Endodermal cell (in vitro differentiated cells): Measurements from ENCODE around the gene TSPAN11. TPM values are rescaled to one million over a fixed set of nuclear protein-coding genes. Genes with fewer than 3 reads are reported as not detected.

Experiments used
- DNase-seq: peaks from one replicate; pipeline ENCODE4 v3.0.0-alpha.2; 2017
- H3K27ac ChIP-seq: 2 replicates; pipeline ENCODE4 v1.5.1; 2013; ENCODE audit warnings: mild to moderate bottlenecking, low read depth, low read length, moderate library complexity
- H3K27me3 ChIP-seq: 2 replicates; pipeline ENCODE4 v1.6.1; 2013; ENCODE audit warnings: mild to moderate bottlenecking, low read length, moderate library complexity; ENCODE audit not compliant: insufficient read depth, control insufficient read depth, poor library complexity, severe bottlenecking
- H3K36me3 ChIP-seq: 2 replicates; pipeline ENCODE4 v1.7.0; 2013; ENCODE audit warnings: mild to moderate bottlenecking, low read length, moderate library complexity; ENCODE audit not compliant: control insufficient read depth, insufficient read depth
- H3K4me1 ChIP-seq: one replicate; pipeline ENCODE4 v1.7.0; 2013; ENCODE audit warnings: low read length; ENCODE audit not compliant: control insufficient read depth, insufficient read depth
- H3K4me3 ChIP-seq: 2 replicates; pipeline ENCODE4 v1.5.1; 2013; ENCODE audit warnings: mild to moderate bottlenecking, low read length, moderate library complexity
- H3K9ac ChIP-seq: 2 replicates; pipeline ENCODE4 v1.6.1; 2013; ENCODE audit warnings: mild to moderate bottlenecking, low read length, moderate library complexity; ENCODE audit not compliant: poor library complexity, severe bottlenecking; ENCODE audit errors: extremely low read depth
- H3K9me3 ChIP-seq: 2 replicates; pipeline ENCODE4 v1.6.1; 2013; ENCODE audit warnings: mild to moderate bottlenecking, low read length, moderate library complexity; ENCODE audit not compliant: control insufficient read depth
- H3K27ac Mint-ChIP-seq: 2 replicates; pipeline ENCODE4 v1.8.0; 2020; ENCODE audit warnings: mixed read lengths
- H3K27me3 Mint-ChIP-seq: 2 replicates; pipeline ENCODE4 v1.8.0; 2021; ENCODE audit warnings: mild to moderate bottlenecking, mixed read lengths; ENCODE audit not compliant: insufficient read depth
- H3K36me3 Mint-ChIP-seq: 2 replicates; pipeline ENCODE4 v1.8.0; 2020; ENCODE audit warnings: low read depth, mixed read lengths
- H3K4me1 Mint-ChIP-seq: 2 replicates; pipeline ENCODE4 v1.8.0; 2020; ENCODE audit warnings: mixed read lengths
- H3K4me3 Mint-ChIP-seq: 2 replicates; pipeline ENCODE4 v1.8.0; 2020; ENCODE audit warnings: mild to moderate bottlenecking, moderate library complexity, mixed read lengths
- H3K9me3 Mint-ChIP-seq: 2 replicates; pipeline ENCODE4 v1.8.0; 2020; ENCODE audit warnings: mild to moderate bottlenecking, mixed read lengths
- CTCF ChIP-seq: fragments of 200-600 bp; sonication (generic); conservative IDR thresholded peaks from 2 replicates; pipeline ENCODE4 v1.5.0; 2021; ENCODE audit warnings: antibody characterized with exemption, mild to moderate bottlenecking
- WGBS, 2 experiments: methylation state at CpG; one replicate each; pipeline versions ENCODE4 v1.1.5 to v1.1.7; 2013; ENCODE audit warnings: missing lambda C conversion rate in 2 of 2, mixed read lengths in 1 of 2; ENCODE audit not compliant: insufficient coverage in 1 of 2, insufficient read length in 1 of 2; 5-methylcytosine and 5-hydroxymethylcytosine counted together
- total RNA-seq, 2 donors: library from RNA; stranded (reverse); fragmentation: NEBNext Ultra II Directional in 1 of 2; extraction: Animal tissue kit (Norgen Biotek cat#: 25700) in 1 of 2; gene quantifications; 2 replicates in 1 of 2; 3 replicates in 1 of 2; pipeline ENCODE4 v1.2.1, GENCODE V29; 2021

Gene TSPAN11
- total RNA-seq, 2 donors from 2014 or later = 0.20 to 3.6 TPM

- no peaks in the 10 kb centered on the region for H3K9me3 Mint-ChIP-seq
- peaks cover 3% of the 10 kb centered on the region for H3K4me1 Mint-ChIP-seq
- TF ChIP-seq CTCF = no peak
- peaks cover 2% of the 10 kb centered on the region for H3K27me3 Mint-ChIP-seq
- Histone ChIP-seq H3K27me3 (no peaks in the 10 kb centered on the region), H3K9me3 (no peaks in the 10 kb centered on the region), H3K9ac (no peak overlapping the region), H3K4me1 (peaks cover 3% of the 10 kb centered on the region), H3K27ac (no peak overlapping the region), H3K4me3 (no peak overlapping the region), H3K36me3 (no peaks in the 10 kb centered on the region)
- no peak overlapping the region for H3K27ac Mint-ChIP-seq
- no peak overlapping the region for H3K4me3 Mint-ChIP-seq
- 88 to 90% methylated on average over 4 to 5 of the region's 5 CpGs for WGBS, 2 experiments
- no peak for DNase-seq
- H3K36me3 Mint-ChIP-seq = no peaks in the 10 kb centered on the region
Measured at GRCh38 chr12:31002361-31002725, 75.8 kb downstream of the TSPAN11 start.

- H3K4me3 Mint-ChIP-seq = no peak overlapping the region
- H3K9me3 ChIP-seq = no peaks in the 10 kb centered on the region
- peaks cover 3% of the 10 kb centered on the region for H3K4me1 Mint-ChIP-seq
- H3K9me3 Mint-ChIP-seq = no peaks in the 10 kb centered on the region
- TF ChIP-seq CTCF = no peak
- H3K36me3 Mint-ChIP-seq = no peaks in the 10 kb centered on the region
- H3K27me3 Mint-ChIP-seq = peaks cover 2% of the 10 kb centered on the region
- peaks cover 3% of the 10 kb centered on the region for H3K4me1 ChIP-seq
- no peak overlapping the region for H3K9ac ChIP-seq
- no peak for DNase-seq
- 86 to 100% methylated on average over 1 of the region's 1 CpG for whole genome bisulfite sequencing, 2 experiments
- H3K27ac ChIP-seq = no peak overlapping the region
- H3K27me3 ChIP-seq = no peaks in the 10 kb centered on the region
- H3K27ac Mint-ChIP-seq = no peak overlapping the region
- no peaks in the 10 kb centered on the region for H3K36me3 ChIP-seq
- H3K4me3 ChIP-seq = no peak overlapping the region
Measured at GRCh38 chr12:31002999-31003398, 76.5 kb downstream of the TSPAN11 start.

- H3K36me3 Mint-ChIP-seq = no peaks in the 10 kb centered on the region
- WGBS, 2 experiments = 92 to 100% methylated on average over 4 to 7 of the region's 7 CpGs
Measured at GRCh38 chr12:31003861-31004640, 77.5 kb downstream of the TSPAN11 start.

More at GRCh38 chr12:31003861-31004640, 77.5 kb downstream of the TSPAN11 start:
- Histone ChIP-seq H3K4me3 (no peak overlapping the region), H3K9me3 (no peaks in the 10 kb centered on the region), H3K27me3 (no peaks in the 10 kb centered on the region), H3K27ac (no peak overlapping the region), H3K4me1 (peaks cover 3% of the 10 kb centered on the region), H3K36me3 (no peaks in the 10 kb centered on the region), H3K9ac (no peak overlapping the region)
- H3K4me3 Mint-ChIP-seq = no peak overlapping the region
- peaks cover 2% of the 10 kb centered on the region for H3K27me3 Mint-ChIP-seq
- no peak for DNase-seq
- no peak for TF ChIP-seq CTCF
- H3K9me3 Mint-ChIP-seq = no peaks in the 10 kb centered on the region
- H3K4me1 Mint-ChIP-seq = peaks cover 3% of the 10 kb centered on the region
- H3K27ac Mint-ChIP-seq = no peak overlapping the region
